WERI-Rb-1 (cell line): ENCODE results near the gene GRAMD2B.
"Not testable (repeated sequence)": the region's sequence is repeated elsewhere in the genome, so short reads cannot be mapped to it uniquely, and the experiment has no call there.

Experiments used
- DNase-seq: peaks from one replicate; pipeline ENCODE4 v3.0.0-alpha.2; 2020
- H3K27ac ChIP-seq: fragments of 250-450 bp; sonication (Bioruptor Pico); 2 replicates; pipeline ENCODE4 v1.5.1; 2020; ENCODE audit warnings: mild to moderate bottlenecking, moderate library complexity
- H3K27me3 ChIP-seq: fragments of 250-450 bp; sonication (Bioruptor Pico); 2 replicates; pipeline ENCODE4 v1.5.1; 2021; ENCODE audit warnings: mild to moderate bottlenecking, low read depth, moderate library complexity; ENCODE audit not compliant: insufficient read depth, severe bottlenecking
- H3K36me3 ChIP-seq: fragments of 250-450 bp; sonication (Bioruptor Pico); 2 replicates; pipeline ENCODE4 v1.5.1; 2020; ENCODE audit warnings: mild to moderate bottlenecking, moderate library complexity
- H3K4me3 ChIP-seq: 2 replicates; pipeline ENCODE4 v1.5.1; 2011; ENCODE audit warnings: low read depth, mild to moderate bottlenecking, control low read depth, low read length
- H3K9me3 ChIP-seq: fragments of 250-450 bp; sonication (Bioruptor Pico); 2 replicates; pipeline ENCODE4 v1.5.1; 2021; ENCODE audit warnings: mild to moderate bottlenecking, moderate library complexity; ENCODE audit not compliant: severe bottlenecking
- CTCF ChIP-seq: IDR thresholded peaks from 2 replicates; pipeline ENCODE4 v1.5.1; 2011; ENCODE audit warnings: low read depth, mild to moderate bottlenecking, control low read depth, inconsistent platforms, low read length

GRAMD2B gene

GRCh38 chr5:126438868-126439267, 15.7 kb downstream of the GRAMD2B start:
- H3K4me3 ChIP-seq: no peak overlapping the region
- H3K27ac ChIP-seq: no peak overlapping the region
- H3K36me3 ChIP-seq: no peaks in the 10 kb centered on the region
- no peak for TF ChIP-seq CTCF
- H3K27me3 ChIP-seq: no peaks in the 10 kb centered on the region
- H3K9me3 ChIP-seq: no peaks in the 10 kb centered on the region
- DNase-seq: no peak

- not testable (repeated sequence) for DNase-seq, H3K9me3 ChIP-seq, H3K27ac ChIP-seq, H3K4me3 ChIP-seq, H3K36me3 ChIP-seq, H3K27me3 ChIP-seq
These were observed 16.5 kb downstream of the GRAMD2B start for GRCh38 chr5:126439724-126440123.

GRCh38 chr5:126441230-126441629, 18.0 kb downstream of the GRAMD2B start:
- no peak for TF ChIP-seq CTCF
- no peaks in the 10 kb centered on the region for H3K27me3 ChIP-seq
- no peaks in the 10 kb centered on the region for H3K9me3 ChIP-seq
- H3K27ac ChIP-seq: no peak overlapping the region
- no peak for DNase-seq
- no peaks in the 10 kb centered on the region for H3K36me3 ChIP-seq
- H3K4me3 ChIP-seq: no peak overlapping the region

GRCh38 chr5:126443374-126443851, 20.2 kb downstream of the GRAMD2B start:
- Histone ChIP-seq H3K9me3 (no peaks in the 10 kb centered on the region), H3K27ac (no peak overlapping the region), H3K4me3 (no peak overlapping the region), H3K36me3 (no peaks in the 10 kb centered on the region), H3K27me3 (no peaks in the 10 kb centered on the region)
- DNase-seq: no peak
- no peak for TF ChIP-seq CTCF

GRCh38 chr5:126444137-126444536, 20.9 kb downstream of the GRAMD2B start:
- no peak for TF ChIP-seq CTCF
- Histone ChIP-seq H3K27ac (no peak overlapping the region), H3K36me3 (no peaks in the 10 kb centered on the region), H3K9me3 (no peaks in the 10 kb centered on the region), H3K27me3 (no peaks in the 10 kb centered on the region), H3K4me3 (no peak overlapping the region)
- no peak for DNase-seq

- TF ChIP-seq CTCF: no peak
- Histone ChIP-seq H3K27me3 (no peaks in the 10 kb centered on the region), H3K9me3 (no peaks in the 10 kb centered on the region), H3K36me3 (no peaks in the 10 kb centered on the region), H3K27ac (no peak overlapping the region), H3K4me3 (no peak overlapping the region)
- no peak for DNase-seq
These were observed 22.4 kb downstream of the GRAMD2B start for GRCh38 chr5:126445502-126446174.
